Activated CD4-positive, alpha-beta T cell treated with anti-CD3 and anti-CD28 coated beads, Interleukin-2, amount 10 ng/mL, durations not matched to agents 24 days and 14 days (primary cell): ENCODE measurements around the gene AUH. TPM values are rescaled to one million over a fixed set of nuclear protein-coding genes. Genes with fewer than 3 reads are reported as not detected.

Experiments
- DNase-seq: peaks from one replicate; pipeline ENCODE4 v3.0.0; 2022
- H3K27ac Mint-ChIP-seq: one replicate; pipeline ENCODE4 v1.8.0; 2022; ENCODE audit warnings: mild to moderate bottlenecking, mixed read lengths
- H3K27me3 Mint-ChIP-seq: one replicate; pipeline ENCODE4 v1.8.0; 2022; ENCODE audit warnings: mixed read lengths
- H3K36me3 Mint-ChIP-seq: one replicate; pipeline ENCODE4 v1.8.0; 2022; ENCODE audit warnings: low read depth, mild to moderate bottlenecking, mixed read lengths
- H3K4me1 Mint-ChIP-seq: one replicate; pipeline ENCODE4 v1.8.0; 2021; ENCODE audit warnings: mixed read lengths
- H3K4me3 Mint-ChIP-seq: one replicate; pipeline ENCODE4 v1.8.0; 2022; ENCODE audit warnings: mild to moderate bottlenecking, moderate library complexity, mixed read lengths
- H3K9me3 Mint-ChIP-seq: one replicate; pipeline ENCODE4 v1.8.0; 2021; ENCODE audit warnings: mixed read lengths
- intact Hi-C: fragments of 100-400 bp; cut with micrococcal nuclease; formaldehyde crosslinking; loops from one replicate; pipeline ENCODE4 v1.15.1; 2023
- total RNA-seq: library from RNA; stranded (reverse); gene quantifications from 2 replicates; pipeline ENCODE4 v1.2.3, GENCODE V29; 2022

AUH gene
- total RNA-seq, 1 donor from 2014 or later, result 49.5 TPM

GRCh38 chr9:91258451-91258850 lies 103.3 kb downstream of the AUH start:
- Mint-ChIP-seq H3K4me3 (no peak overlapping the region), H3K36me3 (peaks cover 41% of the 10 kb centered on the region), H3K27me3 (no peaks in the 10 kb centered on the region), H3K27ac (no peak overlapping the region), H3K9me3 (peaks cover 12% of the 10 kb centered on the region), H3K4me1 (peaks cover 34% of the 10 kb centered on the region)
- DNase-seq, result no peak
- intact Hi-C loops, result no loop called here

- peaks cover 35% of the 10 kb centered on the region for H3K4me1 Mint-ChIP-seq
Observed at GRCh38 chr9:91256235-91256634, 105.5 kb downstream of the AUH start.

GRCh38 chr9:91255327-91255726 lies 106.4 kb downstream of the AUH start:
- no peak for DNase-seq
- Mint-ChIP-seq H3K27ac (no peak overlapping the region), H3K36me3 (peaks cover 27% of the 10 kb centered on the region), H3K4me3 (no peak overlapping the region), H3K4me1 (peaks cover 43% of the 10 kb centered on the region), H3K27me3 (no peaks in the 10 kb centered on the region), H3K9me3 (no peaks in the 10 kb centered on the region)
- intact Hi-C loops, result no loop called here

More at GRCh38 chr9:91256235-91256634, 105.5 kb downstream of the AUH start:
- intact Hi-C loops, result no loop called here
- Mint-ChIP-seq H3K9me3 (peaks cover 4% of the 10 kb centered on the region), H3K27ac (no peak overlapping the region), H3K27me3 (no peaks in the 10 kb centered on the region), H3K4me3 (no peak overlapping the region), H3K36me3 (peaks cover 31% of the 10 kb centered on the region)
- no peak for DNase-seq

- no peak overlapping the region for H3K4me3 Mint-ChIP-seq
- no peak overlapping the region for H3K27ac Mint-ChIP-seq
- intact Hi-C loops, result loop anchor here (2.0 to 5.0 kb wide), 2 partner anchors 91 to 217 kb away; no protein-coding TSS in a partner anchor
- peaks cover 41% of the 10 kb centered on the region for H3K4me1 Mint-ChIP-seq
- no peaks in the 10 kb centered on the region for H3K27me3 Mint-ChIP-seq
- H3K36me3 Mint-ChIP-seq, result peaks cover 20% of the 10 kb centered on the region
- peak; percentile 88 for DNase-seq
- no peaks in the 10 kb centered on the region for H3K9me3 Mint-ChIP-seq
Observed at GRCh38 chr9:91253488-91253887, 108.2 kb downstream of the AUH start.

GRCh38 chr9:91248707-91249106 lies 113.0 kb downstream of the AUH start:
- intact Hi-C loops, result no loop called here
- Mint-ChIP-seq H3K36me3 (peaks cover 12% of the 10 kb centered on the region), H3K4me3 (no peak overlapping the region), H3K27ac (no peak overlapping the region), H3K4me1 (peaks cover 48% of the 10 kb centered on the region), H3K9me3 (no peaks in the 10 kb centered on the region), H3K27me3 (no peaks in the 10 kb centered on the region)
- no peak for DNase-seq

GRCh38 chr9:91247278-91247677 lies 114.4 kb downstream of the AUH start:
- H3K4me1 Mint-ChIP-seq, result peaks cover 41% of the 10 kb centered on the region
- no peaks in the 10 kb centered on the region for H3K9me3 Mint-ChIP-seq
- intact Hi-C loops, result no loop called here
- H3K27ac Mint-ChIP-seq, result peak overlapping the region; percentile 49
- peaks cover 13% of the 10 kb centered on the region for H3K36me3 Mint-ChIP-seq
- no peak for DNase-seq
- H3K4me3 Mint-ChIP-seq, result no peak overlapping the region
- no peaks in the 10 kb centered on the region for H3K27me3 Mint-ChIP-seq

- Mint-ChIP-seq H3K4me3 (no peak overlapping the region), H3K9me3 (no peaks in the 10 kb centered on the region), H3K4me1 (peaks cover 41% of the 10 kb centered on the region), H3K36me3 (peaks cover 17% of the 10 kb centered on the region), H3K27me3 (no peaks in the 10 kb centered on the region), H3K27ac (peak overlapping the region; percentile 49)
- intact Hi-C loops, result no loop called here
- DNase-seq, result no peak
Observed at GRCh38 chr9:91246846-91247245, 114.9 kb downstream of the AUH start.

GRCh38 chr9:91245431-91246313 lies 116.0 kb downstream of the AUH start:
- Mint-ChIP-seq H3K9me3 (peaks cover under 1% of the 10 kb centered on the region), H3K4me1 (peaks cover 35% of the 10 kb centered on the region), H3K4me3 (peak overlapping the region; percentile 37), H3K36me3 (peaks cover 19% of the 10 kb centered on the region), H3K27me3 (no peaks in the 10 kb centered on the region), H3K27ac (peak overlapping the region; percentile 84)
- intact Hi-C loops, result loop anchor here (2.0 kb wide), 1 partner anchor 37 kb away; no protein-coding TSS in a partner anchor
- peak; percentile 76 for DNase-seq

- H3K27me3 Mint-ChIP-seq, result no peaks in the 10 kb centered on the region
- H3K4me3 Mint-ChIP-seq, result no peak overlapping the region
- peaks cover 27% of the 10 kb centered on the region for H3K36me3 Mint-ChIP-seq
- no peak for DNase-seq
- intact Hi-C loops, result no loop called here
- peaks cover 9% of the 10 kb centered on the region for H3K9me3 Mint-ChIP-seq
- peaks cover 30% of the 10 kb centered on the region for H3K4me1 Mint-ChIP-seq
- no peak overlapping the region for H3K27ac Mint-ChIP-seq
Observed at GRCh38 chr9:91243029-91243428, 118.7 kb downstream of the AUH start.

- peaks cover 9% of the 10 kb centered on the region for H3K9me3 Mint-ChIP-seq
- no peak for DNase-seq
- no peaks in the 10 kb centered on the region for H3K27me3 Mint-ChIP-seq
- H3K27ac Mint-ChIP-seq, result no peak overlapping the region
- peaks cover 21% of the 10 kb centered on the region for H3K4me1 Mint-ChIP-seq
- H3K36me3 Mint-ChIP-seq, result peaks cover 31% of the 10 kb centered on the region
- intact Hi-C loops, result no loop called here
- H3K4me3 Mint-ChIP-seq, result no peak overlapping the region
Observed at GRCh38 chr9:91241909-91242308, 119.8 kb downstream of the AUH start.

- no peak overlapping the region for H3K27ac Mint-ChIP-seq
- peaks cover 13% of the 10 kb centered on the region for H3K4me1 Mint-ChIP-seq
Observed at GRCh38 chr9:91240596-91241165, 121.0 kb downstream of the AUH start.

GRCh38 chr9:91239367-91240111 lies 122.2 kb downstream of the AUH start:
- DNase-seq, result no peak
- Mint-ChIP-seq H3K4me3 (no peak overlapping the region), H3K27ac (no peak overlapping the region), H3K27me3 (no peaks in the 10 kb centered on the region), H3K36me3 (peaks cover 37% of the 10 kb centered on the region), H3K9me3 (peaks cover 18% of the 10 kb centered on the region), H3K4me1 (peaks cover 4% of the 10 kb centered on the region)
- intact Hi-C loops, result no loop called here

More at GRCh38 chr9:91240596-91241165, 121.0 kb downstream of the AUH start:
- no peak overlapping the region for H3K4me3 Mint-ChIP-seq
- intact Hi-C loops, result no loop called here
- H3K36me3 Mint-ChIP-seq, result peaks cover 31% of the 10 kb centered on the region
- H3K27me3 Mint-ChIP-seq, result no peaks in the 10 kb centered on the region
- peaks cover 9% of the 10 kb centered on the region for H3K9me3 Mint-ChIP-seq
- no peak for DNase-seq

- Mint-ChIP-seq H3K4me3 (no peak overlapping the region), H3K36me3 (peaks cover 35% of the 10 kb centered on the region), H3K27ac (no peak overlapping the region), H3K9me3 (peaks cover 10% of the 10 kb centered on the region), H3K27me3 (no peaks in the 10 kb centered on the region), H3K4me1 (peaks cover 2% of the 10 kb centered on the region)
- no peak for DNase-seq
- intact Hi-C loops, result no loop called here
Observed at GRCh38 chr9:91234523-91234922, 127.2 kb downstream of the AUH start.

GRCh38 chr9:91231619-91232018 lies 130.1 kb downstream of the AUH start:
- Mint-ChIP-seq H3K27ac (no peak overlapping the region), H3K9me3 (peaks cover 12% of the 10 kb centered on the region), H3K36me3 (peaks cover 29% of the 10 kb centered on the region), H3K27me3 (no peaks in the 10 kb centered on the region), H3K4me1 (peaks cover 2% of the 10 kb centered on the region), H3K4me3 (no peak overlapping the region)
- intact Hi-C loops, result no loop called here
- no peak for DNase-seq
